Tibial artery (tissue), 4 donors: ENCODE results near the gene CDH24.

Experiments used
- DNase-seq, 2 donors: peaks; one replicate each; pipeline ENCODE4 v3.0.0-alpha.2; 2019
- H3K27ac ChIP-seq, 2 donors: fragments of 200-600 bp; sonication (generic) in 1 of 2; 1 replicate in 1 of 2; 2 replicates in 1 of 2; pipeline ENCODE4 v1.5.1; 2018 to 2019; ENCODE audit warnings: mild to moderate bottlenecking in 1 of 2
- H3K27me3 ChIP-seq, 2 donors: fragments of 200-600 bp; sonication (generic) in 1 of 2; one replicate each; pipeline versions ENCODE4 v1.5.1 to v1.6.0; 2016 to 2019
- H3K36me3 ChIP-seq, 3 donors: fragments of 200-600 bp; sonication (generic) in 2 of 3; one replicate each; pipeline ENCODE4 v1.5.1; 2016 to 2019; ENCODE audit warnings: mild to moderate bottlenecking in 2 of 3
- H3K4me1 ChIP-seq, 4 donors: fragments of 200-600 bp; sonication (generic) in 2 of 4; 1 replicate in 3 of 4; 2 replicates in 1 of 4; pipeline ENCODE4 v1.5.1; 2016 to 2019
- H3K4me3 ChIP-seq, 2 donors: fragments of 200-600 bp; sonication (generic) in 1 of 2; 1 replicate in 1 of 2; 2 replicates in 1 of 2; pipeline ENCODE4 v1.5.1; 2018 to 2019; ENCODE audit warnings: mild to moderate bottlenecking in 2 of 2
- H3K9me3 ChIP-seq, 3 donors: fragments of 200-600 bp; sonication (generic) in 1 of 3; one replicate each; pipeline ENCODE4 v1.5.1; 2016 to 2019
- intact Hi-C: fragments of 100-400 bp; cut with DNase I; formaldehyde crosslinking; loops from one replicate; pipeline ENCODE4 v1.15.0; 2023; ENCODE audit warnings: low total_unique reads
- TF ChIP-seq, protein P1 (sequence below), 2 experiments: fragments of 200-600 bp in 1 of 2; fragments of 450-650 bp in 1 of 2; IDR thresholded peaks; one replicate each; pipeline ENCODE4 v1.5.1; 2017 to 2019; ENCODE audit warnings: antibody characterized with exemption in 2 of 2, mild to moderate bottlenecking in 1 of 2, moderate library complexity in 1 of 2

CDH24 gene

DNA sequence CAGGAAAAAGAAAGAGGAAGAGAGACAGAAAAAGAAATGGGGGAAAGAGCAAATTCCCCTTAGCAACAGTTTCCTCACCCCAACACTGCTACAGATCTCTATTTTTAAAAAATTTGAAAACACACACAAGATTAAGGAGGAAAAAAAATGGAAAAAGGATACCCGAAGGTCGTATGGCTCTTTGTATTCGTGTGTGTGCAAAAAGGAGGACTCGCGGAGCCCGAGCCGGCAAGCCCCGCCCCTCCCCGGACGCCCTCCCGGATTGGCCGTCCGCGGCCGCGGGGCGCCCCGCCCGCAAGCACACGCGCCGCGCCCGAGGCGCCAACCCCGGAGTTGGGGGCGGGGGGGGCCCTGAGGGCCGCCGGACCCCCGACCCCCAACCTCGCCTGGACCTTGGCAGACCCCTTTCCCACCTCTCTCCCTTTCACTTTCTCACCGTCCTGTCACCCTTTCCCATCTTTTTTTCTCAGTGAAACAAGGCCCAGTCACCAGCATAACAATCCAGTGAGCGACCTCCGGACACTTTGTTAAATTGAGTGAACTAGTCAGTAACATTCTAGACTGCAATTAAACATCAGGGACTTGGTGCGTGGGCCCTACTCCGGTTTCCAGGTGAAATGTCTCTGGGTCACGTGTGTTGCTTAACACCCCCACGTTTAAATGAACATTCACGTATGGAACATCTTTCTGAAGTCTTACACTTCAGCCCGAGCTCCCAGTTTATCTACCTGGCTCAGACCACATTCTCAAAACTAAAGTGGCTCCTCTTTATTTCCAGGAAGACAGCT lies 47.2 kb downstream of the CDH24 start, which contains the start of gene C14orf93:
C14orf93 (minus strand) TSS at position 205 of the 788 bp plus-strand sequence. CDS start 11,120 bp downstream, outside the sequence.
- no peaks in the 10 kb centered on the region for H3K9me3 ChIP-seq
- H3K36me3 ChIP-seq = no peaks in the 10 kb centered on the region
- peak within 1 kb of the TSS; percentile 83 to 85 for H3K27ac ChIP-seq
- peaks cover 0 to 23% (median 14%) of the 10 kb centered on the region in 4 donors for H3K4me1 ChIP-seq
- H3K4me3 ChIP-seq = peak within 1 kb of the TSS; percentile 53 to 64
- DNase-seq = peak; percentile 75 to 90
- intact Hi-C loops = no loop called here
- TF ChIP-seq, protein P1, sequence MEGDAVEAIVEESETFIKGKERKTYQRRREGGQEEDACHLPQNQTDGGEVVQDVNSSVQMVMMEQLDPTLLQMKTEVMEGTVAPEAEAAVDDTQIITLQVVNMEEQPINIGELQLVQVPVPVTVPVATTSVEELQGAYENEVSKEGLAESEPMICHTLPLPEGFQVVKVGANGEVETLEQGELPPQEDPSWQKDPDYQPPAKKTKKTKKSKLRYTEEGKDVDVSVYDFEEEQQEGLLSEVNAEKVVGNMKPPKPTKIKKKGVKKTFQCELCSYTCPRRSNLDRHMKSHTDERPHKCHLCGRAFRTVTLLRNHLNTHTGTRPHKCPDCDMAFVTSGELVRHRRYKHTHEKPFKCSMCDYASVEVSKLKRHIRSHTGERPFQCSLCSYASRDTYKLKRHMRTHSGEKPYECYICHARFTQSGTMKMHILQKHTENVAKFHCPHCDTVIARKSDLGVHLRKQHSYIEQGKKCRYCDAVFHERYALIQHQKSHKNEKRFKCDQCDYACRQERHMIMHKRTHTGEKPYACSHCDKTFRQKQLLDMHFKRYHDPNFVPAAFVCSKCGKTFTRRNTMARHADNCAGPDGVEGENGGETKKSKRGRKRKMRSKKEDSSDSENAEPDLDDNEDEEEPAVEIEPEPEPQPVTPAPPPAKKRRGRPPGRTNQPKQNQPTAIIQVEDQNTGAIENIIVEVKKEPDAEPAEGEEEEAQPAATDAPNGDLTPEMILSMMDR (IDR thresholded peaks at IDR 0.05) = no peak
- no peaks in the 10 kb centered on the region for H3K27me3 ChIP-seq

DNA sequence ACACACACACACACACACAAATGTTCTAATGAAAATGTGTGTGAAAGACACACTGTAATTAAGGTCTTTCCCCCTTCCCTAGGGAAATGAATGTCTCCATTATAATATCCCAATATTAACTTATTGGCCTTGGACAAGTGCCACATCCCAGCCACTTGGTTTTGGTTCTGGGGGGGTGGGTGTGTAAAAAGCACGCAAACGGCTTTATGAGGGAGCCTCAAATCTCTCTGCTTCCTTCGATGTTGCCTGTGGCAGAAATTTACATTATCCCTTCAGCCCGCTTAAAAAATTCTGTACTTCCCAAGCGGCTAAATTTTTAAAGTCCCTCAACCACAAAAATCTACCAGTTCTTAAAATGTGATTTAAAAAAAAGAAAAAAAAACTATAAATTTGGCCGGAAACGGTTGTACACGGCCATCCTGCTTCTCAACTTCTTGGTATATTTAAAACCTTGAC lies 47.8 kb downstream of the CDH24 start:
- intact Hi-C loops = no loop called here
- Histone ChIP-seq H3K4me3 (peak overlapping the region; percentile 53 to 64), H3K36me3 (no peaks in the 10 kb centered on the region), H3K9me3 (no peaks in the 10 kb centered on the region), H3K27me3 (no peaks in the 10 kb centered on the region), H3K4me1 (peaks cover 0 to 23% (median 14%) of the 10 kb centered on the region in 4 donors), H3K27ac (peak overlapping the region; percentile 83 to 85)
- TF ChIP-seq, protein P1 (IDR thresholded peaks at IDR 0.05) = no peak
- no peak for DNase-seq

DNA sequence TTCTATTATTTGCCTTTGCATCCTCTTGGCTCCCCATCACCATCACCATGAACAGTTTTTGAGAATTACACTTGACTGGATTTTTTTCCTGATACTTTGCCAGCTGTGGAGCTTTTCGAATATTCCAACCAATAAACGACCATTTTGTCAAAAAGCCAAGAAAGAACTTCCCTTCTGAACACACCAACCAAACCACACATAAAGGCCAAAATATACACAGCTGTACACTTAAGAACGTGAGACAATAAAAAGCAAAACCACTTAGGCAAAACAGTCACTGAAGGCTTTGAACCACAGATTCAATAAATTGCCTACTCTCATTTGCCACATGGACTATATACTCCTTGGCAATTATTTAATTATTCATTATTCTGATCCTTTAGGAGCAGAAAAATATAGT lies 48.5 kb downstream of the CDH24 start:
- TF ChIP-seq, protein P1 (IDR thresholded peaks at IDR 0.05) = no peak
- H3K4me3 ChIP-seq = no peak overlapping the region
- peaks cover 0 to 23% (median 14%) of the 10 kb centered on the region in 4 donors for H3K4me1 ChIP-seq
- H3K36me3 ChIP-seq = no peaks in the 10 kb centered on the region
- intact Hi-C loops = no loop called here
- no peaks in the 10 kb centered on the region for H3K27me3 ChIP-seq
- no peak overlapping the region for H3K27ac ChIP-seq
- no peaks in the 10 kb centered on the region for H3K9me3 ChIP-seq
- DNase-seq = no peak

DNA sequence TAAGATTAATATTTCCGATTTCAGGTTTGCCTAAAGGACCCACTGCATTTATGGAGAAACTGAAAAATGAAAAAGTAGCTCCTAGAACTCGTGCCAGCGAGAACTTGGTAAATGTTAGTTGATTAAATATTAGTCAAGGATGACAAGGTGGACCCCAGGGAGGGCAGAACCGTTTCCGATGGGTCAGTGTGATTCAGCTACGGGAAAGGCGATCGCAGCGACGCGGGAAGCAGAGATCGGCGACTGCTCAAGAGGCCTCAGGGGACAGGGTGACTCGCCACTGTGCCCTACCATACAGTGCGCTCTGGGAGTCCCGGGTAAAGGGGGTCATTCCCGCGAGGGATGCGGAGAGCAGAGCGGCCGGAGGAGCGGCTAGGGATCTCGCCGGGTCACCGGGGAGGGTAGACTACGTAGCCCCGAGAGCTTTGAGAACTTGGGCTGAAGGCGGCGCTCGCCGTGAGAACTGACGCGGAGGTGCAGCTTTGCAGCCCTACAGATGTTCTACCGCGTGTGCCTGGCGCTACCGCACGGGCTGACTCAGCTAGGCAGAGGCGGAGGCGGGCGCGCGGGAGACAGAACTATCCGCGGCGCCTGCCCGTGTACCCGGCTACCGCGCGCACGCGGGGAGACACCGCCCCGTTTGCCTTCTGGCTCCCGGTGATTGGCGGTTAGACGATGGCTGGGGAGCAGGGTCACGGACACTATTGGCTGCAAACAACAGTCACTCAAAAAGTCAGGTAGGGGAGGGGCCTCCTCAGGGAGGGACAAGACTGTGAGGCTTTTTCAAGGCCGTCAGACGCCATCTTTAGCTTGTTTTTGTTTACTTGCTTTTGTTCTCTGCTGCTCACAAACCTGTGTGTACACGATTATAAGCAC lies 50.5 kb downstream of the CDH24 start:
- peak; percentile 95 to 98 for DNase-seq
- intact Hi-C loops = no loop called here
- Histone ChIP-seq H3K27ac (peak overlapping the region; percentile 92), H3K4me1 (peaks cover 0 to 23% (median 14%) of the 10 kb centered on the region in 4 donors), H3K36me3 (no peaks in the 10 kb centered on the region), H3K9me3 (no peaks in the 10 kb centered on the region), H3K4me3 (peak overlapping the region; percentile 64 to 65), H3K27me3 (no peaks in the 10 kb centered on the region)
- TF ChIP-seq, protein P1 (IDR thresholded peaks at IDR 0.05) = peak in 1 of 2 experiments; percentile 25

DNA sequence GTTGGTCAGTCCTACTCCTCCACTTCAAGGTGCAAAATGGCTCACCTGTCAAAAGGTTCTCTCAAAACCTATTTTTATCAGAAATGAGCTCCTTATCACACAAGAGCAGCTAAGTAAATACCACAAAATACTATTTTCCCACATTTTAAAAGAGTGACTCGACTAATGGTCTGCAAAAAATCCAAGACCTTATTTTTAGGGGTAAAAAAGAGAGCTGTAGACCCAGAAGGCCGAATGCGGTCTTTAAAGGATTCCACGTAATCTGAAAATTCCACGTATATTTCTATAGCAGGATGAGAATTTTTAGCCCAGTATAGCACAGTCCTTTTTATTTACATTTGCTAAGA lies 51.2 kb downstream of the CDH24 start:
- no peaks in the 10 kb centered on the region for H3K27me3 ChIP-seq
- H3K4me1 ChIP-seq = peaks cover 0 to 23% (median 14%) of the 10 kb centered on the region in 4 donors
- H3K27ac ChIP-seq = peak overlapping the region; percentile 92
- no peak for DNase-seq
- TF ChIP-seq, protein P1 (IDR thresholded peaks at IDR 0.05) = no peak
- H3K9me3 ChIP-seq = no peaks in the 10 kb centered on the region
- H3K36me3 ChIP-seq = no peaks in the 10 kb centered on the region
- H3K4me3 ChIP-seq = peak overlapping the region; percentile 64 to 65
- intact Hi-C loops = no loop called here
